ENCODE data around the gene RPL22.

Gene RPL22

GRCh38 chr1:6151291-6151822 is 48.0 kb downstream of the RPL22 start:
- no peak for DNase-seq
- no peak overlapping the region for H3K27ac Mint-ChIP-seq
- peaks cover 6% of the 10 kb centered on the region for H3K4me1 Mint-ChIP-seq
- no peaks in the 10 kb centered on the region for H3K36me3 Mint-ChIP-seq
- H3K27me3 Mint-ChIP-seq: peaks cover 12% of the 10 kb centered on the region
- CTCF ChIA-PET: no interaction called here
- no peaks in the 10 kb centered on the region for H3K9me3 Mint-ChIP-seq
- H3K4me3 Mint-ChIP-seq: no peak overlapping the region

GRCh38 chr1:6150006-6150938 is 49.1 kb downstream of the RPL22 start:
- Mint-ChIP-seq H3K27ac (no peak overlapping the region), H3K9me3 (no peaks in the 10 kb centered on the region), H3K4me3 (no peak overlapping the region), H3K4me1 (peaks cover 6% of the 10 kb centered on the region), H3K27me3 (peaks cover 17% of the 10 kb centered on the region), H3K36me3 (no peaks in the 10 kb centered on the region)
- CTCF ChIA-PET: no interaction called here
- DNase-seq: no peak

- Mint-ChIP-seq H3K4me3 (no peak overlapping the region), H3K27ac (no peak overlapping the region), H3K9me3 (no peaks in the 10 kb centered on the region), H3K27me3 (peaks cover 19% of the 10 kb centered on the region), H3K36me3 (no peaks in the 10 kb centered on the region), H3K4me1 (peaks cover 6% of the 10 kb centered on the region)
- CTCF ChIA-PET: no interaction called here
- DNase-seq: no peak
Observed at GRCh38 chr1:6149597-6149996, 49.8 kb downstream of the RPL22 start.

DNA sequence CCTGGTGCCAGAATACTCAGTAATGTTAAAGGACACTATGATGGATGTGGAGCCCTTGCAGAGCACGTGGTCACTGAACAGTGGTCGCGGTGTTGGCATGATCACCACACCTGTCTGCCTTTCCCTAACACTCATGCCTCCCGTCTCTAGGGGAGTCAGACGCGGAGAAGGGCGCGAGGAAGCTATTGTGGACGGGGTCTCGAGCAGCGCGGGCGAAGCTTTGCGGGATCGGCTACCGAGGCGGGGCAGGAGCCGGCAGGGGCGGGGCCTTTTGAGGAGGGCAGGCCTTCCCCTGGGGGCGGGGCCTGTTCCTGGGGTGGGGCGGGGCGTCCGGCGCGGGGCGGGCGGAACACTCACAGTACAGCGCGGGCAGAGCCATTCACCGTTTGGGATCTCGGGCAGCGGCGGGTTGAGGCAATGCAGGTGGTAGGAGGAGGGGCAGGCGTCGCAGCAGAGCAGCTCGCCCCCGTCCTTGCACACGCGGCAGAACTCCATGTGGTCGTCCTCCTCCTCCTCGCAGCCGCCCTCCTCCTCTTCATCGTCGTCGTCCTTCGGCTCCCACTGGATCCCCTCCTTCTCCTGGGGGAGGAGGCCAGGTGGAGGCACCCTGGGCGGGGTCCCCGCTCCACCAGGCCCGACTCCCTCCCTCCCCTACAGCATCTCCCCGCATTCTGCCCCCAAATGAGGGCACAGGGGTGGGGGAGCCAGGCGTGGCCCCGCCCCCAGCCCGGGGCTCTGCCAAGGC is 50.7 kb downstream of the RPL22 start:
- Mint-ChIP-seq H3K4me3 (peak overlapping the region; percentile 33), H3K4me1 (peaks cover 6% of the 10 kb centered on the region), H3K36me3 (no peaks in the 10 kb centered on the region), H3K27me3 (peaks cover 19% of the 10 kb centered on the region), H3K9me3 (no peaks in the 10 kb centered on the region), H3K27ac (no peak overlapping the region)
- CTCF ChIA-PET: no interaction called here
- DNase-seq: peak; percentile 79

DNA sequence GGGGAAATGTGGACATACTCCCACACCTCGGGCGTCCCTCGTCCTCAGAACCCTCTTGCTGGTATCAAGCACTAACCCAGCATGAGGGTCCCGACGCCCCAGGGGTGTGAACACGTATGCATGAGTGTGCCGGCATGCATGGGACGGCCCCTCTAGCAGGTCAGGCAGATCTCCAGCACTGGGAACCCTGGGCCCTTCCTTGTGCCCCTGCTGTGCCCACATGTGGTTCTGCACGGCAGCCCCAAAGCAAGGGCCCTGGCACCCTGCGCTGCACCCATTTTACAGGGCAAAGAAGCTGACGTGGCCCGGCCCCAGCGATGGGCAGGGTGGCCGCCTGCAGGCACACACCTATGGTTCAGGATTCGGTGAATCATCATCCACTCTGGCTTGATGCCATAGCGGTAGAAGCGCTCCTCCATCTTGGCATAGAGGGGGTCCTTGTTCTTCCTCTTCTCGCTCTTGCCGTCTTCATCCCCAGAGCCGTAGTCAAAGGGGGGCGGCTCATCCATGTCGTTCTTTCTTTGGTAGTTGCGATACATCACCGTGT is 53.5 kb downstream of the RPL22 start:
- H3K4me3 Mint-ChIP-seq: no peak overlapping the region
- peaks cover 13% of the 10 kb centered on the region for H3K27me3 Mint-ChIP-seq
- H3K27ac Mint-ChIP-seq: no peak overlapping the region
- CTCF ChIA-PET: no interaction called here
- H3K9me3 Mint-ChIP-seq: no peaks in the 10 kb centered on the region
- H3K36me3 Mint-ChIP-seq: no peaks in the 10 kb centered on the region
- peaks cover 6% of the 10 kb centered on the region for H3K4me1 Mint-ChIP-seq
- DNase-seq: no peak

- no peaks in the 10 kb centered on the region for H3K36me3 Mint-ChIP-seq
- peaks cover 6% of the 10 kb centered on the region for H3K4me1 Mint-ChIP-seq
- CTCF ChIA-PET: no interaction called here
- peaks cover 13% of the 10 kb centered on the region for H3K27me3 Mint-ChIP-seq
- no peaks in the 10 kb centered on the region for H3K9me3 Mint-ChIP-seq
- H3K27ac Mint-ChIP-seq: no peak overlapping the region
- no peak for DNase-seq
- no peak overlapping the region for H3K4me3 Mint-ChIP-seq
Observed at GRCh38 chr1:6145396-6145750, 54.0 kb downstream of the RPL22 start.

- Mint-ChIP-seq H3K4me1 (peaks cover 6% of the 10 kb centered on the region), H3K36me3 (no peaks in the 10 kb centered on the region), H3K27me3 (peaks cover 14% of the 10 kb centered on the region), H3K9me3 (no peaks in the 10 kb centered on the region), H3K27ac (no peak overlapping the region), H3K4me3 (no peak overlapping the region)
- CTCF ChIA-PET: no interaction called here
- no peak for DNase-seq
Observed at GRCh38 chr1:6144647-6145395, 54.6 kb downstream of the RPL22 start.

DNA sequence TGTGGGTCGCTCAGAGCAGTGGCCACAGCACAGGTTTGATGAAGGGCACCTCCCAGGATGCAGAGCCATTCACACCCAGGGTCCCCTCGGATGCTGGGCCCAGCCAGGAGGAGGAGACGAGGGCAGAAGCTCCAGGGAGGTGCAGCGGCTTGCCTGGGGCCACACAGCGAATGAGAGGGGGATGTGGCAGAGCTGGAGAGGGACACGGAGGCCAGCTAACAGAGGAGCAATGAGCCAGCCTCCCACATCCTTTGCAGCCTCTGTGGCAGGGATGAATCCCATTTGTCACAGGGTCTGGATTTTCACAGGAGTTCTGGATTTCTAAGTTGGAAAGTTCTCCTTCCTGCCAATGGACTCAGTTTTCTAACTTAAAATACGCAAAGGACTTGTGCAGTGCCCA is 55.2 kb downstream of the RPL22 start:
- CTCF ChIA-PET: no interaction called here
- no peaks in the 10 kb centered on the region for H3K9me3 Mint-ChIP-seq
- no peak for DNase-seq
- no peak overlapping the region for H3K27ac Mint-ChIP-seq
- no peak overlapping the region for H3K4me3 Mint-ChIP-seq
- H3K27me3 Mint-ChIP-seq: peaks cover 19% of the 10 kb centered on the region
- H3K4me1 Mint-ChIP-seq: peaks cover 6% of the 10 kb centered on the region
- H3K36me3 Mint-ChIP-seq: no peaks in the 10 kb centered on the region

- no peak overlapping the region for H3K4me3 Mint-ChIP-seq
- CTCF ChIA-PET: no interaction called here
Observed at GRCh38 chr1:6143395-6143794, 56.0 kb downstream of the RPL22 start.

GRCh38 chr1:6142734-6143133 is 56.7 kb downstream of the RPL22 start:
- Mint-ChIP-seq H3K27ac (no peak overlapping the region), H3K9me3 (no peaks in the 10 kb centered on the region)
- CTCF ChIA-PET: no interaction called here

More at GRCh38 chr1:6143395-6143794, 56.0 kb downstream of the RPL22 start:
- Mint-ChIP-seq H3K27me3 (peaks cover 20% of the 10 kb centered on the region), H3K27ac (no peak overlapping the region), H3K9me3 (no peaks in the 10 kb centered on the region), H3K4me1 (peaks cover 2% of the 10 kb centered on the region), H3K36me3 (no peaks in the 10 kb centered on the region)
- DNase-seq: no peak

GRCh38 chr1:6142036-6142621 is 57.3 kb downstream of the RPL22 start:
- no peak overlapping the region for H3K4me3 Mint-ChIP-seq
- no peak overlapping the region for H3K27ac Mint-ChIP-seq
- DNase-seq: no peak
- peaks cover 25% of the 10 kb centered on the region for H3K27me3 Mint-ChIP-seq
- no peaks in the 10 kb centered on the region for H3K36me3 Mint-ChIP-seq
- CTCF ChIA-PET: interaction anchor here (0.6 kb wide), 1 partner anchor 261 kb away, joined by 3 read pairs; no protein-coding TSS in a partner anchor
- H3K9me3 Mint-ChIP-seq: no peaks in the 10 kb centered on the region
- H3K4me1 Mint-ChIP-seq: no peaks in the 10 kb centered on the region

More at GRCh38 chr1:6142734-6143133, 56.7 kb downstream of the RPL22 start:
- Mint-ChIP-seq H3K36me3 (no peaks in the 10 kb centered on the region), H3K27me3 (peaks cover 25% of the 10 kb centered on the region), H3K4me3 (no peak overlapping the region), H3K4me1 (no peaks in the 10 kb centered on the region)
- DNase-seq: no peak

- H3K36me3 Mint-ChIP-seq: no peaks in the 10 kb centered on the region
- H3K4me1 Mint-ChIP-seq: no peaks in the 10 kb centered on the region
- H3K9me3 Mint-ChIP-seq: no peaks in the 10 kb centered on the region
- no peak overlapping the region for H3K4me3 Mint-ChIP-seq
- peaks cover 24% of the 10 kb centered on the region for H3K27me3 Mint-ChIP-seq
- no peak overlapping the region for H3K27ac Mint-ChIP-seq
- CTCF ChIA-PET: interaction anchor here (0.6 kb wide), 1 partner anchor 261 kb away, joined by 3 read pairs; no protein-coding TSS in a partner anchor
- DNase-seq: peak; percentile 49
Observed at GRCh38 chr1:6141592-6141991, 57.8 kb downstream of the RPL22 start.

DNA sequence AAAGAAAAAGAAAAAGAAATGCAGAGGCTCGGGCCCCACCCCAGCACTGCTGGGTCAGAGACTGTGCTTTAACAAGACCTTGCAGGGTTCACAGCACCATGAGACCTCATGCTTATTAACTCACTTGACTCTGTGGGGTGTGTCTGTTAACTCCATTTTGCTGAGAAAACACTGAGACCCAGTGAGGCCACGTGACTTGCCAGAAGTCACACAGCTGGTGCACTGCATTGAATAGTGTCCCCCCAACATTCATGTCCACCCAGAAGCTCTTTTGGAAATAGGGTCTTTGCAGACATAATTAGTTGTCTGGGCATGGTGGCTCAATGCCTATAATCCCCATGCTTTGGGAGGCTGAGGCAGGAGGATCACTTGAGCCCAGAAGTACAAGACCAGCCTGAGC is 59.0 kb downstream of the RPL22 start:
- Mint-ChIP-seq H3K4me3 (no peak overlapping the region), H3K27me3 (peaks cover 27% of the 10 kb centered on the region), H3K4me1 (no peaks in the 10 kb centered on the region), H3K27ac (no peak overlapping the region), H3K36me3 (no peaks in the 10 kb centered on the region), H3K9me3 (no peaks in the 10 kb centered on the region)
- CTCF ChIA-PET: no interaction called here
- no peak for DNase-seq

- CTCF ChIA-PET: no interaction called here
- no peaks in the 10 kb centered on the region for H3K36me3 Mint-ChIP-seq
Observed at GRCh38 chr1:6137758-6138157, 61.6 kb downstream of the RPL22 start.

More at GRCh38 chr1:6137758-6138157, 61.6 kb downstream of the RPL22 start:
- Mint-ChIP-seq H3K4me1 (no peaks in the 10 kb centered on the region), H3K27me3 (peaks cover 27% of the 10 kb centered on the region), H3K27ac (no peak overlapping the region), H3K9me3 (no peaks in the 10 kb centered on the region), H3K4me3 (no peak overlapping the region)
- DNase-seq: no peak
